Large intestine (tissue), 12 donors: Measurements from ENCODE around the gene ZMPSTE24. TPM values are rescaled to one million over a fixed set of nuclear protein-coding genes. Genes with fewer than 3 reads are reported as not detected.
"Not testable (repeated sequence)": the region's sequence is repeated elsewhere in the genome, so short reads cannot be mapped to it uniquely, and the experiment has no call there.

Source experiments
- DNase-seq, 2 donors: peaks; one replicate each; pipeline versions ENCODE4 v3.0.0 to v3.0.0-alpha.2; 2013
- H3K27ac ChIP-seq: one replicate; pipeline ENCODE4 v1.5.1; 2013; ENCODE audit warnings: low read length
- H3K27me3 ChIP-seq: 2 replicates; pipeline ENCODE4 v1.6.1; 2013; ENCODE audit warnings: low read length; ENCODE audit not compliant: control insufficient read depth, insufficient read depth
- H3K36me3 ChIP-seq: 2 replicates; pipeline ENCODE4 v1.6.1; 2013; ENCODE audit warnings: low read length; ENCODE audit not compliant: control insufficient read depth, insufficient read depth
- H3K4me1 ChIP-seq: one replicate; pipeline ENCODE4 v1.6.1; 2013; ENCODE audit warnings: low read length; ENCODE audit not compliant: control insufficient read depth, insufficient read depth
- H3K4me3 ChIP-seq: one replicate; pipeline ENCODE4 v1.5.1; 2013; ENCODE audit warnings: low read length
- H3K9me3 ChIP-seq: one replicate; pipeline ENCODE4 v1.6.1; 2013; ENCODE audit warnings: mild to moderate bottlenecking, low read depth, low read length, moderate library complexity; ENCODE audit not compliant: control insufficient read depth
- WGBS: methylation state at CpG from one replicate; pipeline ENCODE4 v1.1.5; 2013; ENCODE audit warnings: low lambda C conversion rate; ENCODE audit not compliant: insufficient coverage; 5-methylcytosine and 5-hydroxymethylcytosine counted together
- long read RNA-seq, 11 donors: transcript quantifications; one replicate each; lab custom pipeline, GENCODE V29; 2026
- polyA plus RNA-seq: library from polyadenylated mRNA; unstranded; fragments of 120-200 nt; gene quantifications from one replicate; pipeline ENCODE4 v1.2.1, GENCODE V29; 2013

ZMPSTE24 gene
- 45.9 TPM for polyA plus RNA-seq
- long read RNA-seq, donor 1, transcript ZMPSTE24-201 (10 exons, 3,108 nt) = major isoform, 5 of 6 reads
- long read RNA-seq, donor 1, partial matches to known transcripts = 0 of 6 reads
- long read RNA-seq, donor 1, other reads (novel, unspliced or antisense) = 0 of 6 reads
- long read RNA-seq, donor 2, transcript ZMPSTE24-201 (10 exons, 3,108 nt) = major isoform, 15 of 22 reads
- long read RNA-seq, donor 2, transcript ZMPSTE24-203 (2 exons, 530 nt) = minor isoform, 7 of 22 reads
- long read RNA-seq, donor 2, partial matches to known transcripts = 0 of 22 reads
- long read RNA-seq, donor 2, other reads (novel, unspliced or antisense) = 0 of 22 reads
- long read RNA-seq, donor 3 = 0 reads
- long read RNA-seq, donor 4, partial matches to known transcripts = 0 of 2 reads
- long read RNA-seq, donor 4, other reads (novel, unspliced or antisense) = 0 of 2 reads
- long read RNA-seq, donor 5, transcript ZMPSTE24-201 (10 exons, 3,108 nt) = major isoform, 10 of 12 reads
- long read RNA-seq, donor 5, partial matches to known transcripts = 0 of 12 reads
- long read RNA-seq, donor 5, other reads (novel, unspliced or antisense) = 0 of 12 reads
- long read RNA-seq, donor 6, transcript ZMPSTE24-203 (2 exons, 530 nt) = minor isoform, 7 of 19 reads
- long read RNA-seq, donor 6, transcript ZMPSTE24-201 (10 exons, 3,108 nt) = major isoform, 12 of 19 reads
- long read RNA-seq, donor 6, partial matches to known transcripts = 0 of 19 reads
- long read RNA-seq, donor 6, other reads (novel, unspliced or antisense) = 0 of 19 reads
- long read RNA-seq, donor 7, transcript ZMPSTE24-201 (10 exons, 3,108 nt) = major isoform, 5 of 7 reads
- long read RNA-seq, donor 7, partial matches to known transcripts = 0 of 7 reads
- long read RNA-seq, donor 7, other reads (novel, unspliced or antisense) = 0 of 7 reads
- long read RNA-seq, donor 8, transcript ZMPSTE24-203 (2 exons, 530 nt) = minor isoform, 11 of 25 reads
- long read RNA-seq, donor 8, transcript ZMPSTE24-201 (10 exons, 3,108 nt) = major isoform, 14 of 25 reads
- long read RNA-seq, donor 8, partial matches to known transcripts = 0 of 25 reads
- long read RNA-seq, donor 8, other reads (novel, unspliced or antisense) = 0 of 25 reads
- long read RNA-seq, donor 9, transcript ZMPSTE24-201 (10 exons, 3,108 nt) = major isoform, 10 of 34 reads
- long read RNA-seq, donor 9, transcript ZMPSTE24-203 (2 exons, 530 nt) = minor isoform, 6 of 34 reads
- long read RNA-seq, donor 9, partial matches to known transcripts = 18 of 34 reads
- long read RNA-seq, donor 9, other reads (novel, unspliced or antisense) = 0 of 34 reads
- long read RNA-seq, donor 10, transcript ZMPSTE24-201 (10 exons, 3,108 nt) = major isoform, 9 of 28 reads
- long read RNA-seq, donor 10, partial matches to known transcripts = 15 of 28 reads
- long read RNA-seq, donor 10, other reads (novel, unspliced or antisense) = 0 of 28 reads
- long read RNA-seq, donor 11, transcript ZMPSTE24-201 (10 exons, 3,108 nt) = major isoform, 14 of 18 reads
- long read RNA-seq, donor 11, partial matches to known transcripts = 0 of 18 reads
- long read RNA-seq, donor 11, other reads (novel, unspliced or antisense) = 0 of 18 reads

DNA sequence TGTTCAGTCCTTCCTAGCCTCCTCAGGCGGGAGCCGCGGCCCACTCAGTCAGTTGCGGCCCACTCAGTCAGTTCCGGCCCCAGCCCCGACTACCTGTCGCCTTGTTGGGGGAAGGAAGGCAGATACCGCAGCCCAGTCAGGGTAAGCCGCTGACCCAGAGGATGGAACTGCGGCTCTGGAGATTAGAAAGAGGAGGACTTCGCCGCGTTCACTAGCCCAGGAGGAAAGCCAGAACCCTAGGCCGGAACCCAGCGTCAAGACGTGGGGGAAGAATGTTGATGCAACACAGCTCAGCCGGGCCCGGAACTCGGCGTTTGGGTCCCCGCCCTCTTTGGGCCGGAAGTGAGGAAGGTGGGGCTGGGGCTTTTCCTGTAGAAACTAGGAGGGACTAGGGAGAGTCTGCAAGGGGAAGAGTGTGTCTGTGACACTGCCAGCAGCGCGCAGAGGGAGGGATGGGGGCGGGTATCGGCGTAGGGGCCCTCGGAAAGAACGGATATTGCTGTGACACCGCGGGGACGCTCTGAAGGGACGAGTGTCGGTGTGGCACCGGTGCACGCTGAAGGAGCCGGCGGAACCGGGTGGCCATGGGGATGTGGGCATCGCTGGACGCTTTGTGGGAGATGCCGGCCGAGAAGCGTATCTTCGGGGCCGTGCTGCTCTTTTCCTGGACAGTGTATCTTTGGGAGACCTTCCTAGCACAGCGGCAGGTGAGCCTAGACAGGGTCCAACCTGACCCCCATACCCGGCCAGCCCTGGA is at the start of gene ZMPSTE24:
Gene ZMPSTE24, plus strand, starts transcription at position 549 of the 757 bp plus-strand sequence. Its CDS starts 36 bp downstream, at position 585.
- no peaks in the 10 kb centered on the region for H3K9me3 ChIP-seq
- peaks cover 16% of the 10 kb centered on the region for H3K36me3 ChIP-seq
- no CpG with 5 or more reads among the region's 48 CpGs for WGBS
- peak within 1 kb of the TSS; percentile 99 for H3K27ac ChIP-seq
- peak within 1 kb of the TSS; percentile 99 for H3K4me3 ChIP-seq
- peaks cover 9% of the 10 kb centered on the region for H3K4me1 ChIP-seq
- no peaks in the 10 kb centered on the region for H3K27me3 ChIP-seq
- peak; percentile 96 to 98 for DNase-seq

DNA sequence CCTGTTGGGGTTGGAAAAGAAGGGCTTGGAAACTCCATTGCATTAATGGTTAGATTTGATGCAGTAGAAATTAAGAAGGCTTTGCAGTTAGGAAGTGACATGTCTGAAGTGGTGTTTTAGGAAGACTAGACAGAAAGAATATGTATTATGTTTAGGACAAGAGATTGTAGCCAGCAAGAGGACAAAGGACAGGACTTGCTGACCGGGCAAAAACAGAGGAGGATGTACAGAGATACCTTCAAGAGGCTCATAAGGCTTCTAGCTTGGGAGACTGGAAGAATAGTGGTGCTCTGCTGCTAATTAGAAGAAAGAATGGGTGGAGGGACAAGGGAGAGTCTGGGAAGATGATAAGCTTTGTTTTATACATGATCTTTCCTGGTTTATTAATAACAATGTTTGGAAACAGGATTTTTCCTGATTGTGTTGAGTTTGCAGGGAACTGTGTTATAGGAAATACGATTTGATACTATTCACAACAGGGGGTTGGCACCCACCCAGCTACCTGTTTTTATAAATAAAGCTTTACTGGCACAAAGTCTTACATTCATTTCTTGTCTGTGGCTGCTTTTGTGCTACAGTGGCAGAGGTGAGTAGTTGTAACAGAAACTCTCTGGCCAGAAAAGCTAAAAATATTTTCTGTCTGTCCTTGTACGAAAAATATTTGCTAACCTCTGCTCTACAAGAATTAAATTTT is 47.4 kb upstream of the ZMPSTE24 start:
- no peak overlapping the region for H3K4me3 ChIP-seq
- no peak for DNase-seq
- H3K36me3 ChIP-seq = peaks cover 47% of the 10 kb centered on the region
- WGBS = 100% methylated on average over 2 of the region's 3 CpGs
- H3K9me3 ChIP-seq = no peaks in the 10 kb centered on the region
- no peak overlapping the region for H3K27ac ChIP-seq
- no peaks in the 10 kb centered on the region for H3K4me1 ChIP-seq
- H3K27me3 ChIP-seq = no peaks in the 10 kb centered on the region

DNA sequence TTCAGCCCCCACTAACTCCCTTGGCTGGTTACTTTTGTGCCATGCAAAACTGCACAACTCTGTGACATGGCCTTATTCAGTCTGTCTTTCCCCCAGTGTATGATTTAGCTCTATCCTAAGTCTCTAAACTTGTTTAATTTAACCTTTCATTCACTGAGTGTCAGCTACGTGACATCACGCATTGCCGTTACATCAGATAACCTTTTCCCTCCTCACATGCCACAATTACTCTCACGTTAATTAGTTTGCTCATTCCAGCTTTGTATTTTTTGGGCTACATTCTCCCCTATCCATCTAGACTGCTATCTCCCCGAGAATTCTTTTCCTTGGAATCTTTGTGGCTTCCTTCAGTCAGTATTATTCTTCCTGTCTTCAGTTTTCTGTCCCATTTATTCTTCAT is 39.7 kb upstream of the ZMPSTE24 start:
- DNase-seq = no peak
- Histone ChIP-seq H3K4me3 (no peak overlapping the region), H3K9me3 (no peaks in the 10 kb centered on the region), H3K27ac (no peak overlapping the region), H3K4me1 (no peaks in the 10 kb centered on the region), H3K36me3 (peaks cover 7% of the 10 kb centered on the region), H3K27me3 (no peaks in the 10 kb centered on the region)
- WGBS = 89% methylated on average over 4 of the region's 5 CpGs

DNA sequence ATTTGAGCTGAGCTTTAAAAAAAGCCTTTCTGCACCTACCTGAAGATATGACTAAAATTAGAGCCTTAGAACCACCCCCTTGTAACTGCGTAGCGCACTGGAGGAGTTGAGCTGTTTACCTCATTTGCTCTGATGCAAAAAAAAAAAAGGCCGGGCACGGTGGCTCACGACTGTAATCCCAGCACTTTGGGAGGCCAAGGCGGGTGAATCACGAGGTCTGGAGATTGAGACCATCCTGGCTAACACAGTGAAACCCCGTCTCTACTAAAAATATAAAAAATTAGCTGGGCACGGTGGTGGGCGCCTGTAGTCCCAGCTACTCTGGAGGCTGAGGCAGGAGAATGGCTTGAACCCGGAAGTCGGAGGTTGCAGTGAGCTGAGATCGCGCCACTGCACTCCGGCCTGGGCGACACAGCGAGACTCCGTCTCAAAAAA is 36.5 kb upstream of the ZMPSTE24 start:
- H3K9me3 ChIP-seq, H3K27me3 ChIP-seq, DNase-seq, H3K4me3 ChIP-seq, H3K27ac ChIP-seq, H3K36me3 ChIP-seq, H3K4me1 ChIP-seq: not testable (repeated sequence)
- 100% methylated on average over 1 of the region's 18 CpGs for WGBS

DNA sequence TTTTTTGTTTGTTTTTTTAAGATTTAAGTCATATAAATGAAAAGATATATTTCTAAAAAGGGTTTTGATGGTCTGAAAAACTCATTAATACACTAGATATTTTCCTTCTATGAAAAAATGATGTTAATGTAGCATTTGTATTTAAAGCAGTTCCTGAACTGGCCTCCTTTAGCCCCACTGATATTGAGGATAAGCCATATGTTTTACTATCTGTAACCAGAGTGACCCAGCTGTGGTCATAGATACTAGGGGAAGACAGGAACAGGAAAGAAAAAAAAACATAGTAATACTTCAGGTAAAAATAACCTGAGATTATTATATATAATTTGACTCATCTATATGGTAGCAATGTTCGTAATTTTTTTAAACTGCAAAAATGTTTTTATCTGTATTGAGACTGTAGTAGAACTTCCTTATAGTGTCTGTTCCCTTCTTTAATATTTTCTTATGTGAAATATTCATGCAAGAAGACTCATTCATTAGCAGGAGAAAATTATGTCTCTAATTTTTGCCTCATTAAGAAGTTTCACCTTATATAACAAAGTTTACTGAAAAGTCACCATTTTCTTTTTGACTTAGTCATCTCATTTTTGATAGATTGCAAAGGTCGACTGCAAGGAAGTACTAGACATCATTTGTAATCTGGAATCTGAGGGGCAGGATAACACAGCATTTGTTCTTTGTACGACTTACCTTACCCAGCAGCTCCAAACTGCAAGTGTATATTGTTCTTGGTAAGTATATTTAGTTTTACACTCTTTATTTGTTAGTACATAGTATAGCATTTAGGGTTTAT is 35.9 kb upstream of the ZMPSTE24 start:
- Histone ChIP-seq H3K4me3 (no peak overlapping the region), H3K27ac (no peak overlapping the region), H3K27me3 (no peaks in the 10 kb centered on the region), H3K36me3 (peaks cover 9% of the 10 kb centered on the region), H3K9me3 (no peaks in the 10 kb centered on the region), H3K4me1 (peaks cover 5% of the 10 kb centered on the region)
- 100% methylated on average over 1 of the region's 3 CpGs for WGBS
- no peak for DNase-seq

DNA sequence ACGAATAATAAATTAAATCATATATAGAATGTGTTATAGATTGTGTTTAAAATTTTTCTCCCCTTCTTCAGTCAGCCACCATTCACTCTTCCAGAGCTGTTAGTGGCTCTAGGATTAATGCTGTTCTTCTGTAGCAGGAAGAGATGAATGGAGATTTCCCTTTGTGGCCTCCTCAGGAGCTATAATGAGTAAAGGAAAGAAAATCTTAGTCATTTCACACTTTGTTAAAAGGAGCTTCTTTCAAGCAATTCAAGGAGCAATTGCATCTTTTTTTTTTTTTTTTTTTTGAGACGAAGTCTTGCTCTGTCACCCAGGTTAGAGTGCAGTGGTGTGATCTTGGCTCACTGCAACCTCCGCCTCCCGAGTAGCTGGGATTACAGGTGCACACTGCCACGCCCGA is 34.0 kb upstream of the ZMPSTE24 start:
- Histone ChIP-seq H3K27ac (no peak overlapping the region), H3K27me3 (no peaks in the 10 kb centered on the region), H3K9me3 (no peaks in the 10 kb centered on the region), H3K4me3 (no peak overlapping the region), H3K4me1 (peaks cover 5% of the 10 kb centered on the region), H3K36me3 (peaks cover 13% of the 10 kb centered on the region)
- WGBS = no CpG with 5 or more reads among the region's 6 CpGs
- no peak for DNase-seq

DNA sequence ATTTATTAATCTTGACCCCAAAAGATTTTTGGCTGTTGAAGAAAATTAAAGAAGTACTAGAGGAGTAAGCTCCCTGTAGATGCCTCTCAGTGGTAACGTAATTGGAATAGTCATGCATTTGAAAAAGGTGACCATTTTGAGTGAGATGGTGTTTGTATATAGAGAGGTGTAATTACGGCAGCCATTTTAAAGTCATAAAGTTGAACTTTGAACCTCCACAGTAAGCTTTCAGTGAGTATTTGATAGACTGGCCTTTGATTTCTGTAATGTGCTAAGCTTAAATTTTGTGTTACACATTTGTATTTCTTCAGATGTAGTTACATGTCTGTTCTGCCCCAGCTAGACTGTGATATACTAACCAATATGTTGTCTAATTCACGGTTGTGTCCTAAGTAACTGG is 31.8 kb upstream of the ZMPSTE24 start:
- H3K36me3 ChIP-seq = peaks cover 15% of the 10 kb centered on the region
- no peak overlapping the region for H3K4me3 ChIP-seq
- peaks cover 5% of the 10 kb centered on the region for H3K4me1 ChIP-seq
- H3K9me3 ChIP-seq = no peaks in the 10 kb centered on the region
- WGBS = no CpG with 5 or more reads among the region's 3 CpGs
- DNase-seq = peak; percentile 31 to 81
- no peaks in the 10 kb centered on the region for H3K27me3 ChIP-seq
- H3K27ac ChIP-seq = peak overlapping the region; percentile 49

DNA sequence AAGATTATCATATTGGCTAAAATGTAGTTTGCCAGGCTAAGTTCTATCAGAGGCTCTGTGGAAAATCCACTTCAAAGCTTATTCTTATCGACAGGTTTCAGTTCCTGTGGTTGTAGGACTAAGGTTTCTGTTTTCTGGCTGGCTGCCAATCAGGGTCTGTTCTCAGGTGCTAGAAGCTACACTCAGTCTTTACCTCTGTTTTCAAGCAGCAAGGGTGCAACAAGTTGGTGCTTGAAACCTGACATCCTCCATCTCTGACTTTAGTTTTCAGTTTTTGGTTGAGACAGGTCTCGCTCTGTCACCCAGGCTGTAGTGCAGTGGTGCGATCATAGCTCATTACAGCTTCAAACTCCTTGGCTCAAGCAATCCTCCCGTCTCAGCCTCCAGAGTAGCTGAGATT is 25.6 kb upstream of the ZMPSTE24 start:
- no peak for DNase-seq
- Histone ChIP-seq H3K4me1 (no peaks in the 10 kb centered on the region), H3K27ac (no peak overlapping the region), H3K9me3 (no peaks in the 10 kb centered on the region), H3K36me3 (peaks cover 40% of the 10 kb centered on the region), H3K4me3 (no peak overlapping the region), H3K27me3 (no peaks in the 10 kb centered on the region)
- WGBS = no CpG with 5 or more reads among the region's 4 CpGs
